ENCODE results near the gene PML. TPM values are rescaled to one million over a fixed set of nuclear protein-coding genes. Genes with fewer than 3 reads are reported as not detected.

The PML gene
- total and polyA plus RNA-seq, 9 of the 15 experiments (the other 6 are each of a cell fraction or from before 2014, with no cell fraction given): 5.0 to 50.7 (median 10.1) TPM

DNA sequence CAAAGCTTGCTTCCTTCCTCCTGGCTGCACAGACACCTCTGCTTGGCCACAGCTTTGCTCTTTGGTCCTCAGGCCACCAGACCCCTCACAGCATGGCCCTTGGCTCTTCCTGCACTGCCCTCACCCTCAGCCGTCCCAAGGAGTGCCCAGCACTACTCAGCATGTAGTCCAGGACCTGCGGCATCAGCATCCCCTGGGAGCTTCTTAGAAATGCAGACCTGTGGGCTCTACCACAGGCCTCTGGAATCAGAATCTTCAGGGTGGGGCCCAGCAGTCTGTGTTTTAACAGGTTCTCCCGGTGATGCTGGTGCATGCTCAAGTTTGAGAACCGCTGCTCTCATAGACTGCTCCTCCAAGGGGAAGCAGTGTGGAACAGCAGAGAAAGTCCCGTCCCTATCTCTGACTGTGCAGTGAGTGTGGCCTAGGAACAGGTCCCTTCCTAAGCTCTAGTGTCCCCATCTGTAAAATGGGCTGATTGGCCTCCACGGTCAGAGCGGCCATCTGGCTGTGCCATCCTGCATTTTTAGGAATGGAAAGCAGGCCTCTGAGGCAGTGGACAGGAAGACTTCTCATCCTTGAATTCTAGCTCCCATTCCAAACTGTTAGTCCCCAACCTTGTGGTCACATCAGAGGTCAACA lies 51.2 kb downstream of the PML start:
- no peak for TF ChIP-seq ZNF76 (CRISPR knock-in tag; IDR thresholded peaks at IDR 0.05; ENCODE audit: borderline replicate concordance)
- TF ChIP-seq SMAD3 (CRISPR knock-in tag; conservative IDR thresholded peaks at IDR 0.05): no peak
- peak; percentile 29; the same call in 1 of the 2 replicates for TF ChIP-seq BCOR (IDR thresholded peaks at IDR 0.05)
- TF ChIP-seq, protein P1, sequence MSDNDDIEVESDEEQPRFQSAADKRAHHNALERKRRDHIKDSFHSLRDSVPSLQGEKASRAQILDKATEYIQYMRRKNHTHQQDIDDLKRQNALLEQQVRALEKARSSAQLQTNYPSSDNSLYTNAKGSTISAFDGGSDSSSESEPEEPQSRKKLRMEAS (CRISPR knock-in tag; IDR thresholded peaks at IDR 0.05): 0 out of 2 replicates have a peak, but pooled peaks have one; percentile 9
- TF ChIP-seq, protein P2, sequence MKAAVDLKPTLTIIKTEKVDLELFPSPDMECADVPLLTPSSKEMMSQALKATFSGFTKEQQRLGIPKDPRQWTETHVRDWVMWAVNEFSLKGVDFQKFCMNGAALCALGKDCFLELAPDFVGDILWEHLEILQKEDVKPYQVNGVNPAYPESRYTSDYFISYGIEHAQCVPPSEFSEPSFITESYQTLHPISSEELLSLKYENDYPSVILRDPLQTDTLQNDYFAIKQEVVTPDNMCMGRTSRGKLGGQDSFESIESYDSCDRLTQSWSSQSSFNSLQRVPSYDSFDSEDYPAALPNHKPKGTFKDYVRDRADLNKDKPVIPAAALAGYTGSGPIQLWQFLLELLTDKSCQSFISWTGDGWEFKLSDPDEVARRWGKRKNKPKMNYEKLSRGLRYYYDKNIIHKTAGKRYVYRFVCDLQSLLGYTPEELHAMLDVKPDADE (conservative IDR thresholded peaks at IDR 0.05; ENCODE audit: control insufficient read depth, low read depth, low read length): no peak
- ChIA-PET CTCF (ENCODE audit: low intra/inter-chr PET ratio) (no interaction called here), POLR2A (interaction anchor here (0.7 to 1.3 kb wide), 3 partner anchors 10 to 229 kb away, joined by 3 to 5 read pairs (median 4); no protein-coding TSS in a partner anchor)
- DNase-seq (ENCODE audit: extremely low read depth in 1 of 4, low spot score in 3 of 4) (no peak), ATAC-seq (no peak), FAIRE-seq (no peak)
- WGBS (ENCODE audit: insufficient coverage, low coverage, missing lambda C conversion rate): 7% methylated on average over 7 of the region's 7 CpGs
- Histone ChIP-seq H3K27ac (ENCODE audit: extremely low read depth, low read depth, low read length) (no peak overlapping the region), H3K4me3 (no peak overlapping the region), H3K9ac (ENCODE audit: insufficient read depth in 1 of 2, low read depth in 2 of 2, low read length in 2 of 2) (no peak overlapping the region), H4K20me1 (replicated peaks; ENCODE audit: control insufficient read depth, insufficient read depth, low read length) (0 out of 2 replicates have a peak, but pooled peaks cover 18% of the 10 kb centered on the region), H3K79me2 (ENCODE audit: control insufficient read depth, insufficient read depth, low read length) (no peaks in the 10 kb centered on the region), H3K27me3 (ENCODE audit: control insufficient read depth in 2 of 2, insufficient read depth in 2 of 2, low read length in 2 of 2) (peaks cover 0 to 25% of the 10 kb centered on the region in 2 experiments; a peak in 3 of 5 replicates), H3K4me1 (replicated peaks in 1 of 2; ENCODE audit: control insufficient read depth in 2 of 2, insufficient read depth in 2 of 2, low read length in 2 of 2) (peaks cover 0 to 9% of the 10 kb centered on the region in 2 experiments; a peak in 2 of 5 replicates), H3K36me3 (ENCODE audit: control insufficient read depth, insufficient read depth, low read length) (no peaks in the 10 kb centered on the region), H3K4me2 (ENCODE audit: insufficient read depth, low read length) (no peak overlapping the region), H2AFZ (ENCODE audit: low read depth, low read length) (no peak overlapping the region), H3K9me1 (ENCODE audit: control insufficient read depth, insufficient read depth, low read length) (no peaks in the 10 kb centered on the region), H3K9me3 (replicated peaks; ENCODE audit: control insufficient read depth, insufficient read depth, low read depth, low read length) (no peaks in the 10 kb centered on the region)
- BruUV-seq (replicated peaks): no TSS peak
- in situ Hi-C loops (cut with MboI): no loop called here
- intact Hi-C loops (cut with micrococcal nuclease): no loop called here

Measured in K562 (cell line).